Transverse colon (tissue), 4 donors: Measurements from ENCODE around the gene C11orf21.

Experiments
- CTCF ChIP-seq, 5 experiments: fragments of 200-600 bp in 3 of 5; fragments of 450-650 bp in 2 of 5; sonication (generic) in 3 of 5; IDR thresholded peaks; 1 replicate in 2 of 5; 2 replicates in 3 of 5; pipeline ENCODE4 v1.5.1; 2016 to 2017; ENCODE audit warnings: antibody characterized with exemption in 5 of 5, inconsistent platforms in 3 of 5, mild to moderate bottlenecking in 2 of 5, moderate library complexity in 1 of 5
- EP300 ChIP-seq: sonication (generic); formaldehyde crosslinking; IDR thresholded peaks from one replicate; pipeline ENCODE4 v1.6.1; 2017; ENCODE audit warnings: antibody characterized with exemption, low read depth
- POLR2A ChIP-seq: fragments of 450-650 bp; IDR thresholded peaks from one replicate; pipeline ENCODE4 v1.6.1; 2016; ENCODE audit warnings: antibody characterized with exemption, mild to moderate bottlenecking, moderate library complexity
- POLR2AphosphoS5 ChIP-seq, 3 donors: sonication (generic); formaldehyde crosslinking; IDR thresholded peaks; one replicate each; pipeline ENCODE4 v1.6.1; 2016; ENCODE audit warnings: antibody characterized with exemption in 3 of 3

- no peak for TF ChIP-seq CTCF (IDR thresholded peaks at IDR 0.05)
- TF ChIP-seq POLR2A = no peak
- no peak for TF ChIP-seq POLR2AphosphoS5 (IDR thresholded peaks at IDR 0.05)
- no peak for TF ChIP-seq EP300
These were observed 12.4 kb downstream of the C11orf21 start for GRCh38 chr11:2289350-2289749.
